Tibial nerve (tissue), 3 donors: ENCODE data around the gene ERC2.

ENCODE experiments used
- CTCF ChIP-seq, 5 experiments: fragments of 200-600 bp in 3 of 5; fragments of 450-650 bp in 2 of 5; sonication (generic) in 3 of 5; IDR thresholded peaks; one replicate each; pipeline ENCODE4 v1.5.1; 2016 to 2019; ENCODE audit warnings: antibody characterized with exemption in 5 of 5, mild to moderate bottlenecking in 3 of 5, moderate library complexity in 2 of 5
- POLR2A ChIP-seq, 2 donors: fragments of 450-650 bp; IDR thresholded peaks; one replicate each; pipeline ENCODE4 v1.6.1; 2017; ENCODE audit warnings: antibody characterized with exemption in 2 of 2, mild to moderate bottlenecking in 2 of 2, moderate library complexity in 2 of 2

DNA sequence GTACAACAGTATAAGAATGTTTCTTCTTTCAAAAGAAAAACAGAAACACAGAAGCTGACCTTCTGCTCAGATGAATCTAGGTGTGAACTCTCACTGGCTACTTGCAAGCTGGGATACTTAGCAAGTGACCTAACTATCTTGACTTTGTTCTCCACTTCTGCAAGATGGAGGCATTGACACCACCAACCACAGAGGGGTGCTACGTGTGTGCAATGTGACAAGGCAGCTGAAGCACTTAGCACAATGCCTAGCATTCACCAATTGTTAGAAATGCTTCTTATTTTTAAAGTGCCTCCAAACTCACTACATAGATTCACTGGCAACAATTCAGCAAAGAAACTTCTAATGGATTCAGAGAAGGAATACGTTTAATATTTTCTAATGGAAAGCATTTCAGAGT, 649.8 kb downstream of the ERC2 start:
- TF ChIP-seq POLR2A (IDR thresholded peaks at IDR 0.05) (no peak), CTCF (IDR thresholded peaks at IDR 0.05) (no peak)
